Upper lobe of left lung (tissue), 6 donors: ENCODE data around the gene NANS. TPM values are rescaled to one million over a fixed set of nuclear protein-coding genes. Genes with fewer than 3 reads are reported as not detected.

ENCODE experiments used
- ATAC-seq, 2 donors: fragments of 200-7000 bp; cut with Tn5 transposase; one replicate each; pipeline ENCODE4 v1.9.1; 2022; ENCODE audit warnings: mild to moderate bottlenecking in 2 of 2, moderate library complexity in 2 of 2; ENCODE audit not compliant: low FRiP score in 2 of 2
- DNase-seq, 2 donors: peaks; one replicate each; pipeline ENCODE4 v3.0.0-alpha.2; 2019 to 2020
- H3K27ac ChIP-seq, 4 donors: fragments of 200-600 bp; sonication (generic); one replicate each; pipeline ENCODE4 v1.5.1; 2016 to 2019
- H3K27me3 ChIP-seq, 4 donors: fragments of 200-600 bp; sonication (generic); one replicate each; pipeline ENCODE4 v1.5.1; 2017 to 2019
- H3K36me3 ChIP-seq, 4 donors: fragments of 200-600 bp; sonication (generic); one replicate each; pipeline ENCODE4 v1.5.1; 2016 to 2019
- H3K4me1 ChIP-seq, 4 donors: fragments of 200-600 bp; sonication (generic); one replicate each; pipeline ENCODE4 v1.5.1; 2018 to 2019
- H3K4me3 ChIP-seq, 4 donors: fragments of 200-600 bp; sonication (generic); one replicate each; pipeline ENCODE4 v1.5.1; 2017 to 2019; ENCODE audit warnings: mild to moderate bottlenecking in 2 of 4, moderate library complexity in 1 of 4
- H3K9me3 ChIP-seq, 4 donors: fragments of 200-600 bp; sonication (generic); one replicate each; pipeline ENCODE4 v1.5.1; 2018 to 2019
- EP300 ChIP-seq, 4 donors: sonication (generic); formaldehyde crosslinking; IDR thresholded peaks; one replicate each; pipeline ENCODE4 v1.5.1; 2017; ENCODE audit warnings: antibody characterized with exemption in 4 of 4, control low read depth in 2 of 4
- POLR2A ChIP-seq, 4 donors: fragments of 450-650 bp; IDR thresholded peaks; one replicate each; pipeline ENCODE4 v1.5.1; 2016 to 2017; ENCODE audit warnings: antibody characterized with exemption in 4 of 4, mild to moderate bottlenecking in 2 of 4
- POLR2AphosphoS5 ChIP-seq, 2 donors: sonication (generic); formaldehyde crosslinking; IDR thresholded peaks; one replicate each; pipeline ENCODE4 v1.5.1; 2017; ENCODE audit warnings: antibody characterized with exemption in 2 of 2
- WGBS, 2 donors: methylation state at CpG; one replicate each; pipeline ENCODE4 v1.1.5; 2017 to 2018; 5-methylcytosine and 5-hydroxymethylcytosine counted together
- total RNA-seq, 6 donors: library from RNA; depleted of rRNA in 4 of 6; stranded (reverse); fragments of >200 nt in 4 of 6; gene quantifications; one replicate each; pipeline versions ENCODE4 v1.1.0 to v1.2.1, GENCODE V29; 2016 to 2021
- TF ChIP-seq, protein P1 (sequence below), 6 experiments: fragments of 450-650 bp in 4 of 6; fragments of 200-600 bp in 2 of 6; sonication (generic) in 2 of 6; IDR thresholded peaks; one replicate each; pipeline ENCODE4 v1.5.1; 2016 to 2019; ENCODE audit warnings: antibody characterized with exemption in 6 of 6
- donor health status: DM: no; HTN: no; CAD: no; lungs with moderate emphysema.
- donor health status: DM: no; HTN: yes; CAD: no; lungs with severe emphysema.

NANS gene
- total RNA-seq, 6 donors from 2014 or later, result 41.4 to 75.5 (median 60.7) TPM

DNA sequence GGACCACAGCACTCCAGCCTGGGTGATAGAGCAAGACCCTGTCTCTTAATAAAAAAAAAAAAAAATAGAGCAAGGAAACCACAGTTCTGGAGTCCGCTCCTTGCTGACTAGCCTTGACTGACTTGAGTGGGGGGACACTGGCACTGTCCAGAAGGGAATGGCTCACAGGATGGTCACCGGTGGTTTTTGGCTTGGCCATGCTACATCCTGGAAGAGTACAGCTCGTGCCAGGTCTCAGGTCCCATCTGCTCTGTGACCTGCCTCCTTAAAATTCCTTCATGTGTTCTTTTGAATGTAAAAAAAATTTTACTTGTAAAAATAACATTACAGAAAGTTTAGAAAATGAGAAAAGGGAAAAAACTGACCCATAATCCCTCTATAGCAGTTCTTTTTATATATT lies 5.6 kb downstream of the NANS start:
- 83 to 94% methylated on average over 3 of the region's 3 CpGs for WGBS, 2 donors
- no peak overlapping the region for H3K27ac ChIP-seq
- TF ChIP-seq EP300 (IDR thresholded peaks at IDR 0.05) (no peak), POLR2A (IDR thresholded peaks at IDR 0.05) (no peak), POLR2AphosphoS5 (IDR thresholded peaks at IDR 0.05) (no peak)
- TF ChIP-seq, protein P1, sequence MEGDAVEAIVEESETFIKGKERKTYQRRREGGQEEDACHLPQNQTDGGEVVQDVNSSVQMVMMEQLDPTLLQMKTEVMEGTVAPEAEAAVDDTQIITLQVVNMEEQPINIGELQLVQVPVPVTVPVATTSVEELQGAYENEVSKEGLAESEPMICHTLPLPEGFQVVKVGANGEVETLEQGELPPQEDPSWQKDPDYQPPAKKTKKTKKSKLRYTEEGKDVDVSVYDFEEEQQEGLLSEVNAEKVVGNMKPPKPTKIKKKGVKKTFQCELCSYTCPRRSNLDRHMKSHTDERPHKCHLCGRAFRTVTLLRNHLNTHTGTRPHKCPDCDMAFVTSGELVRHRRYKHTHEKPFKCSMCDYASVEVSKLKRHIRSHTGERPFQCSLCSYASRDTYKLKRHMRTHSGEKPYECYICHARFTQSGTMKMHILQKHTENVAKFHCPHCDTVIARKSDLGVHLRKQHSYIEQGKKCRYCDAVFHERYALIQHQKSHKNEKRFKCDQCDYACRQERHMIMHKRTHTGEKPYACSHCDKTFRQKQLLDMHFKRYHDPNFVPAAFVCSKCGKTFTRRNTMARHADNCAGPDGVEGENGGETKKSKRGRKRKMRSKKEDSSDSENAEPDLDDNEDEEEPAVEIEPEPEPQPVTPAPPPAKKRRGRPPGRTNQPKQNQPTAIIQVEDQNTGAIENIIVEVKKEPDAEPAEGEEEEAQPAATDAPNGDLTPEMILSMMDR (IDR thresholded peaks at IDR 0.05), result no peak
- H3K4me3 ChIP-seq, result no peak overlapping the region
- no peaks in the 10 kb centered on the region for H3K9me3 ChIP-seq
- DNase-seq (no peak), ATAC-seq (no peak)
- peaks cover 17 to 27% (median 24%) of the 10 kb centered on the region in 4 donors for H3K4me1 ChIP-seq
- peaks cover 7 to 57% (median 31%) of the 10 kb centered on the region in 4 donors for H3K36me3 ChIP-seq
- no peaks in the 10 kb centered on the region for H3K27me3 ChIP-seq

DNA sequence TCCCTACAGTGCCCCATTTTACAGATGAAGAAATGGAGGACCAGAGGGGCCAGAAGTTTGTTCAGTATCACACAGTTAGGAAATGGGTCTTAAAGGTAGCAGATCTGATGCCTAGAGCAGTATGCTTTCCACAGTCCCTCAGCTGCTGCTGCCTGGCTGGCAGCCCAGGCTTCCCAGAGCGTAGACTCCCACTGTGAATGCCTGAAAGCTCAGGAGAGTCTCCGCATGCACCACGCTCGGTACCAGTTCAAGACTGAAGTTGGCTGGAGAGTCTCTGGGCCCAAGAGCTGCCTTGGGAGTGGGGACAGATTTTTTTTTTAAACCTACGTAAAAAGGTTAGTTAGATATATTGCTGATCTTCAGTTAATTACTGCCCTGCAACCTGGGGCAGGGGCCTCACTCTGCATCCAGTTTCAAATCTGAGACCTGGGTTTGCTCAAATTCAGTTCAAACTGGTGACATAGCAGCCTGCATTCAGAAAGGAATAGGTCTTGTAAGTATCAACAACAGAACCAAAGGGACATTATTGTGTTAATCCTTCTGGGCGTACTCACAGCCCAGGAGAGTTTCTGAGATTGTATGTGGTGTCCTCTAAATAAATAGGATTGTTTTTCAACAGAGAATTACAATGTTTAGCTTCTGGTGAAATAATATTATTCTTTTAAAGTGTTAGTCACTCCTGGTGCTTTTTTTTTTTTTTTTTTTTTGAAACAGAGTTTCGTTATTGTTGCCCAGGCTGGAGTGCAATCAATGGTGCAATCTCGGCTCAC lies 8.3 kb downstream of the NANS start:
- H3K9me3 ChIP-seq, result no peaks in the 10 kb centered on the region
- no peak overlapping the region for H3K27ac ChIP-seq
- DNase-seq (no peak), ATAC-seq (no peak)
- H3K4me1 ChIP-seq, result peaks cover 1 to 3% (median 2%) of the 10 kb centered on the region in 4 donors
- no peak overlapping the region for H3K4me3 ChIP-seq
- no peaks in the 10 kb centered on the region for H3K27me3 ChIP-seq
- TF ChIP-seq POLR2AphosphoS5 (IDR thresholded peaks at IDR 0.05) (no peak), POLR2A (IDR thresholded peaks at IDR 0.05) (no peak), EP300 (IDR thresholded peaks at IDR 0.05) (no peak)
- TF ChIP-seq, protein P1 (IDR thresholded peaks at IDR 0.05), result no peak
- WGBS, 2 donors, result 86 to 89% methylated on average over 8 of the region's 8 CpGs
- peaks cover 7 to 65% (median 31%) of the 10 kb centered on the region in 4 donors for H3K36me3 ChIP-seq

DNA sequence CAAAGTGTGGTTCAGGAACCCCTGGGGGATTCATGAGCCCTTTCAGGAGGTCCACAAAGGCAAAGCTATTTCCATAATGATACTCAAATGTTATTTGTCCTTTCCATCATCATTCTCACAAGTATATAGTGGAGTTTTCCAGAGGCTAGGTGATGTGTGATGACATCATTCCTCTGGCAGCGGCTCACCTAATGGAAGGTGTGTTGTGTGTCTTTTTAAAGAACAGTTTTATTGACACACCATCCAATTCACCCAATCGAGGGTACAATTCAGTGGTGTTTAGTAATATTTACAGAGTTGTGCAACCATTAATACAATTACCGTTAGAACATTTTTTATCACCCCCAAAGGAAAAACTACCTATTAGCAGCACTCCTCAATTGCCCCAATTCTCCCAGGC lies 9.7 kb downstream of the NANS start:
- H3K27ac ChIP-seq, result peak overlapping the region in 1 of 4 donors; percentile 42
- H3K4me3 ChIP-seq, result no peak overlapping the region
- TF ChIP-seq EP300 (IDR thresholded peaks at IDR 0.05) (peak in 1 of 4 donors; percentile 44), POLR2AphosphoS5 (IDR thresholded peaks at IDR 0.05) (no peak)
- TF ChIP-seq, protein P1 (IDR thresholded peaks at IDR 0.05), result no peak
- peaks cover 0 to under 1% (median 0%) of the 10 kb centered on the region in 4 donors for H3K4me1 ChIP-seq
- H3K36me3 ChIP-seq, result peaks cover 3 to 58% (median 26%) of the 10 kb centered on the region in 4 donors
- ATAC-seq (no peak), DNase-seq (peak in 1 of 2 donors; percentile 77)
- no peaks in the 10 kb centered on the region for H3K27me3 ChIP-seq
- H3K9me3 ChIP-seq, result no peaks in the 10 kb centered on the region
- 56 to 61% methylated on average over 3 of the region's 3 CpGs for WGBS, 2 donors

DNA sequence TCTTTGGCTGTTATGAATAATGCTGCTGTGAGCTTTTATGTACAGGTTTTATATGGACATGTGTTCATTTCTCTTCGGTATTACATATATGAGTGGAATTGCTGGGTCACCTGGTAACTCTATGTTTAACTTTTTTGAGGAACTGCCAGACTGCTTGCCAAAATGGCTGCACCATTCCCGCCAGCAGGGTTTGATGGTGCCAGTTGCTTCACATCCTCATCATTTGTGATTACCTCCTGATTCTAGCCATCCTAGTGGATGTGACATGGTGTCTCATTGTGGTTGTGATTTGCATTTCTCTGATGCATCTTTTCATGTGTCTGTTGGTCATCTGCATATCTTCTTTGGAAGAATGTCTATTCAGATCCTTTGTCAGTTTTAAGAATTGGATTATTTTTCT lies 10.7 kb downstream of the NANS start:
- WGBS, 2 donors, result 89 to 98% methylated on average over 2 of the region's 2 CpGs
- H3K27ac ChIP-seq, result no peak overlapping the region

More for the DNA sequence above, 10.7 kb downstream of the NANS start:
- Histone ChIP-seq H3K36me3 (peaks cover 3 to 48% (median 16%) of the 10 kb centered on the region in 4 donors), H3K4me3 (no peak overlapping the region), H3K9me3 (no peaks in the 10 kb centered on the region), H3K4me1 (peaks cover 0 to 10% (median 8%) of the 10 kb centered on the region in 4 donors), H3K27me3 (no peaks in the 10 kb centered on the region)
- DNase-seq, result no peak
- ATAC-seq, result no peak
- TF ChIP-seq POLR2A (IDR thresholded peaks at IDR 0.05) (no peak), EP300 (IDR thresholded peaks at IDR 0.05) (no peak), POLR2AphosphoS5 (IDR thresholded peaks at IDR 0.05) (no peak)
- TF ChIP-seq, protein P1 (IDR thresholded peaks at IDR 0.05), result no peak
